H9 (cell line): Measurements from ENCODE around the gene RPS14. TPM values are rescaled to one million over a fixed set of nuclear protein-coding genes. Genes with fewer than 3 reads are reported as not detected.
A peak's percentile ranks its signal among the peaks of the same experiment; 100 is the strongest.

Experiments
- DNase-seq: peaks from one replicate; pipeline ENCODE4 v3.0.0-alpha.2; 2017
- H2AFZ ChIP-seq: one replicate; pipeline ENCODE4 v1.6.1; 2013; ENCODE audit warnings: mild to moderate bottlenecking, low read length, control low read depth, moderate library complexity
- H2AK5ac ChIP-seq: 2 replicates; pipeline ENCODE4 v1.6.1; 2013; ENCODE audit warnings: low read length, control low read depth, mixed read lengths; ENCODE audit not compliant: insufficient read length
- H2BK120ac ChIP-seq: one replicate; pipeline ENCODE4 v1.6.1; 2013; ENCODE audit warnings: low read depth, mild to moderate bottlenecking, low read length, control low read depth, inconsistent platforms; ENCODE audit not compliant: poor library complexity, severe bottlenecking
- H2BK12ac ChIP-seq: 2 replicates; pipeline ENCODE4 v1.6.1; 2013; ENCODE audit warnings: low read length, control low read depth, mixed read lengths, low read depth; ENCODE audit not compliant: insufficient read length
- H2BK15ac ChIP-seq: 2 replicates; pipeline ENCODE4 v1.6.1; 2013; ENCODE audit warnings: low read depth, low read length, control low read depth
- H2BK20ac ChIP-seq: one replicate; pipeline ENCODE4 v1.6.1; 2013; ENCODE audit warnings: low read depth, mild to moderate bottlenecking, low read length, control low read depth, inconsistent platforms; ENCODE audit not compliant: poor library complexity, severe bottlenecking
- H2BK5ac ChIP-seq: 2 replicates; pipeline ENCODE4 v1.6.1; 2013; ENCODE audit warnings: low read length, control low read depth, mixed read lengths; ENCODE audit not compliant: insufficient read length
- H3K14ac ChIP-seq: 2 replicates; pipeline ENCODE4 v1.6.1; 2013; ENCODE audit warnings: low read length, control low read depth; ENCODE audit not compliant: insufficient read depth
- H3K18ac ChIP-seq: 2 replicates; pipeline ENCODE4 v1.6.1; 2013; ENCODE audit warnings: low read depth, mild to moderate bottlenecking, mixed read lengths, low read length, control low read depth; ENCODE audit not compliant: insufficient read length
- H3K23ac ChIP-seq: 2 replicates; pipeline ENCODE4 v1.6.1; 2013; ENCODE audit warnings: low read length, control low read depth, mixed read lengths, low read depth; ENCODE audit not compliant: insufficient read length
- H3K23me2 ChIP-seq: 2 replicates; pipeline ENCODE4 v1.6.1; 2013; ENCODE audit warnings: low read depth, mild to moderate bottlenecking, mixed read lengths, low read length, control low read depth; ENCODE audit not compliant: insufficient read length, poor library complexity, severe bottlenecking
- H3K27ac ChIP-seq: 2 replicates; pipeline ENCODE4 v1.5.1; 2013; ENCODE audit warnings: low read length, control low read depth, mixed read lengths, low read depth; ENCODE audit not compliant: insufficient read length
- H3K27me3 ChIP-seq: 2 replicates; pipeline ENCODE4 v1.6.1; 2013; ENCODE audit warnings: low read length, control low read depth, inconsistent platforms; ENCODE audit not compliant: insufficient read depth
- H3K4ac ChIP-seq: 2 replicates; pipeline ENCODE4 v1.6.1; 2013; ENCODE audit warnings: low read depth, mild to moderate bottlenecking, control low read depth, inconsistent platforms, low read length, moderate library complexity
- H3K4me1 ChIP-seq: 2 replicates; pipeline ENCODE4 v1.6.1; 2013; ENCODE audit warnings: low read length, control low read depth, inconsistent platforms; ENCODE audit not compliant: insufficient read depth
- H3K4me2 ChIP-seq: 2 replicates; pipeline ENCODE4 v1.6.1; 2013; ENCODE audit warnings: low read length, control low read depth, mixed read lengths; ENCODE audit not compliant: insufficient read length, insufficient read depth
- H3K56ac ChIP-seq: 2 replicates; pipeline ENCODE4 v1.6.1; 2013; ENCODE audit warnings: low read depth, mild to moderate bottlenecking, mixed read lengths, low read length, control low read depth; ENCODE audit not compliant: insufficient read length
- H3K79me1 ChIP-seq: 2 replicates; pipeline ENCODE4 v1.6.1; 2013; ENCODE audit warnings: low read depth, mild to moderate bottlenecking, moderate library complexity, low read length, control low read depth, inconsistent platforms; ENCODE audit not compliant: insufficient read depth, poor library complexity, severe bottlenecking
- H3K79me2 ChIP-seq: 2 replicates; pipeline ENCODE4 v1.6.1; 2013; ENCODE audit warnings: low read length, control low read depth, inconsistent platforms; ENCODE audit not compliant: insufficient read depth
- H3K9ac ChIP-seq: 2 replicates; pipeline ENCODE4 v1.6.1; 2013; ENCODE audit warnings: low read length, control low read depth, mixed read lengths; ENCODE audit not compliant: insufficient read length; ENCODE audit errors: extremely low read depth
- H3K9me3 ChIP-seq: one replicate; pipeline ENCODE4 v1.6.1; 2013; ENCODE audit warnings: low read depth, low read length, inconsistent platforms; ENCODE audit not compliant: control insufficient read depth
- H3T11ph ChIP-seq: one replicate; pipeline ENCODE4 v1.6.1; 2013; ENCODE audit warnings: mild to moderate bottlenecking, low read length, control low read depth, inconsistent platforms
- H4K20me1 ChIP-seq: one replicate; pipeline ENCODE4 v1.6.1; 2013; ENCODE audit not compliant: control insufficient read depth, insufficient read length, insufficient read depth
- H4K5ac ChIP-seq: 2 replicates; pipeline ENCODE4 v1.6.1; 2013; ENCODE audit warnings: low read depth, mild to moderate bottlenecking, mixed read lengths, low read length, control low read depth; ENCODE audit not compliant: insufficient read length
- H4K8ac ChIP-seq: replicated peaks from 2 replicates; pipeline ENCODE4 v1.6.1; 2013; ENCODE audit warnings: low read length, control low read depth, mixed read lengths, low read depth; ENCODE audit not compliant: insufficient read length
- H4K91ac ChIP-seq: 2 replicates; pipeline ENCODE4 v1.6.1; 2013; ENCODE audit warnings: low read depth, mild to moderate bottlenecking, moderate library complexity, mixed read lengths, low read length, control low read depth; ENCODE audit not compliant: insufficient read length
- H3K27ac Mint-ChIP-seq, 3 experiments: 2 replicates in 2 of 3; 3 replicates in 1 of 3; pipeline ENCODE4 v1.8.0; 2020 to 2021; ENCODE audit warnings: mixed read lengths in 3 of 3, mild to moderate bottlenecking in 1 of 3, moderate library complexity in 1 of 3
- H3K27me3 Mint-ChIP-seq: 2 replicates; pipeline ENCODE4 v1.8.0; 2021; ENCODE audit warnings: low read depth, mild to moderate bottlenecking, moderate library complexity, mixed read lengths
- H3K36me3 Mint-ChIP-seq, 3 experiments: 2 replicates in 2 of 3; 3 replicates in 1 of 3; pipeline ENCODE4 v1.8.0; 2020 to 2021; ENCODE audit warnings: low read depth in 3 of 3, mixed read lengths in 3 of 3; ENCODE audit not compliant: insufficient read depth in 1 of 3
- H3K4me1 Mint-ChIP-seq, 2 experiments: 2 replicates each; pipeline ENCODE4 v1.8.0; 2020; ENCODE audit warnings: mixed read lengths in 2 of 2
- H3K4me3 Mint-ChIP-seq, 2 experiments: 2 replicates in 1 of 2; 3 replicates in 1 of 2; pipeline ENCODE4 v1.8.0; 2020 to 2021; ENCODE audit warnings: mild to moderate bottlenecking in 2 of 2, mixed read lengths in 2 of 2, moderate library complexity in 1 of 2
- H3K9me3 Mint-ChIP-seq, 2 experiments: 2 replicates in 1 of 2; 3 replicates in 1 of 2; pipeline ENCODE4 v1.8.0; 2020; ENCODE audit warnings: mild to moderate bottlenecking in 2 of 2, mixed read lengths in 2 of 2, moderate library complexity in 1 of 2
- CTCF ChIP-seq: fragments of 200-600 bp; sonication (generic); conservative IDR thresholded peaks from 3 replicates; pipeline ENCODE4 v1.8.0; 2021; ENCODE audit warnings: antibody characterized with exemption, mild to moderate bottlenecking
- WGBS: extraction: QIAGEN DNeasy Blood & Tissue Kit; methylation state at CpG from one replicate; pipeline ENCODE4 v1.1.7; 2013; ENCODE audit warnings: missing lambda C conversion rate, low lambda C conversion rate, mixed read lengths; ENCODE audit not compliant: insufficient read length; ENCODE audit errors: extremely low coverage; 5-methylcytosine and 5-hydroxymethylcytosine counted together
- total RNA-seq: library from RNA; stranded (reverse); gene quantifications from 2 replicates; pipeline ENCODE4 v1.2.1, GENCODE V29; 2021

Gene RPS14
- total RNA-seq, 1 experiment from 2014 or later = 2,533 TPM

GRCh38 chr5:150394912-150395687 is 54.4 kb downstream of the RPS14 start:
- Histone ChIP-seq H2BK20ac (no peak overlapping the region), H2AFZ (no peak overlapping the region), H3K23ac (no peak overlapping the region), H2BK12ac (no peak overlapping the region), H2BK120ac (no peak overlapping the region), H4K8ac (no peak overlapping the region), H2BK5ac (no peak overlapping the region), H4K5ac (no peak overlapping the region), H3K79me2 (no peaks in the 10 kb centered on the region), H3T11ph (no peak overlapping the region), H4K20me1 (peaks cover 2% of the 10 kb centered on the region), H3K18ac (no peak overlapping the region), H3K23me2 (no peaks in the 10 kb centered on the region), H3K9me3 (no peaks in the 10 kb centered on the region), H3K9ac (no peak overlapping the region), H3K27me3 (no peaks in the 10 kb centered on the region), H3K14ac (no peak overlapping the region), H3K4me2 (no peak overlapping the region), H3K56ac (no peak overlapping the region), H3K4ac (no peak overlapping the region), H2AK5ac (no peak overlapping the region), H2BK15ac (no peak overlapping the region), H3K79me1 (no peaks in the 10 kb centered on the region), H3K27ac (no peak overlapping the region), H4K91ac (no peak overlapping the region), H3K4me1 (no peaks in the 10 kb centered on the region)
- no CpG with 5 or more reads among the region's 13 CpGs for whole genome bisulfite sequencing
- TF ChIP-seq CTCF = no peak
- no peaks in the 10 kb centered on the region; the same call in 1 of the 2 replicates for H3K27me3 Mint-ChIP-seq
- no peaks in the 10 kb centered on the region for H3K4me1 Mint-ChIP-seq
- H3K4me3 Mint-ChIP-seq = no peak overlapping the region
- H3K27ac Mint-ChIP-seq = peak overlapping the region in 2 of 3 experiments; percentile 22 to 47; a peak in 2 of 7 replicates
- H3K36me3 Mint-ChIP-seq = peaks cover 55 to 94% (median 79%) of the 10 kb centered on the region in 3 experiments
- H3K9me3 Mint-ChIP-seq = no peaks in the 10 kb centered on the region
- no peak for DNase-seq
